Skin epidermis (tissue), 12 donors: ENCODE data around the gene FAM171A1.
"Not testable (repeated sequence)": the region's sequence is repeated elsewhere in the genome, so short reads cannot be mapped to it uniquely, and the experiment has no call there.

Source experiments
- H3K27ac ChIP-seq, 21 experiments: fragments of 200-600 bp; sonication (generic) in 11 of 21; one replicate each; pipeline ENCODE4 v1.5.0; 2020; ENCODE audit warnings: mild to moderate bottlenecking in 3 of 21, inconsistent platforms in 2 of 21, moderate library complexity in 2 of 21
- H3K4me3 ChIP-seq, 7 experiments: fragments of 200-600 bp; sonication (generic) in 2 of 7; one replicate each; pipeline ENCODE4 v1.5.0; 2020; ENCODE audit warnings: inconsistent platforms in 2 of 7, mild to moderate bottlenecking in 2 of 7, moderate library complexity in 1 of 7

Gene FAM171A1

DNA sequence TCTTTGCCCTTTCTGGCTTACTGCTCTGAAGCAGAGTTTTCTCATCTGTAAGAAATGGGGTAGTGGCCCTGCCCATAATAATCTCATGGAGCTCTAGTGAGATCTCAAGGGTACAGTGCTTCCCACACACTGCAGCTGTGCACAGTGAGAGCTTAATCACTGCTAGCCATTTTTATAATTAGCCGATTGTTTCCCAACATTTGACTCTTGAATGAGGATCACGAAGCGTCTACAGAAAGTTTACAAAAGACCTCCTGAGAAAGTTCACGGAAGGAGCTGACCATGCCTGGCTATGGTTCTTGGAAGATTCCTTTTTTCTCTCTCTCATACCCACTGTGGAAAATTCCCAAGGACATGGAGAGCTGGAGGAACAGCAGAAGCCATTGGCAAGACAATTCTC, 70.4 kb downstream of the FAM171A1 start:
- H3K27ac ChIP-seq = no peak overlapping the region

GRCh38 chr10:15300145-15300544, 70.9 kb downstream of the FAM171A1 start:
- Histone ChIP-seq H3K27ac (no peak overlapping the region), H3K4me3 (no peak overlapping the region)

More for the DNA sequence above, 70.4 kb downstream of the FAM171A1 start:
- no peak overlapping the region for H3K4me3 ChIP-seq

DNA sequence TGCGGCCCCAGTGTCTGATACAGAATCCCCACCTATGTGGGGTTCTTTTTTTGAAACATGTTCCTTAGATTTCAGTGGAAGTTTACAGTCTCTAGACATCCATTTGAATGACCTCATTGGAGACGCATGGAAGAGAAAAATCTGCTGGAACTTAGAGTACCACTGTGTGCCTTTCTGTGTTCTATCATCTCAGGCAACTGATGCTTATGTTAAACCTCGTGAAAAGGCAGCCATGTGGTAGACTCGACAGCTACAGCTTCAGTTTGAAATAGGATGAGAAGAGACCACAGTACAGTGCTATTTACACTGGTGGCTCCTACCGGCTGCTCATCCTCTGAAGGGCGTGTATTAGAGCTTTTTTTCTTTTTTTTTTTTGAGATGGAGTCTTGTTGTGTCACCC, 74.4 kb downstream of the FAM171A1 start:
- no peak overlapping the region for H3K27ac ChIP-seq
- no peak overlapping the region for H3K4me3 ChIP-seq

DNA sequence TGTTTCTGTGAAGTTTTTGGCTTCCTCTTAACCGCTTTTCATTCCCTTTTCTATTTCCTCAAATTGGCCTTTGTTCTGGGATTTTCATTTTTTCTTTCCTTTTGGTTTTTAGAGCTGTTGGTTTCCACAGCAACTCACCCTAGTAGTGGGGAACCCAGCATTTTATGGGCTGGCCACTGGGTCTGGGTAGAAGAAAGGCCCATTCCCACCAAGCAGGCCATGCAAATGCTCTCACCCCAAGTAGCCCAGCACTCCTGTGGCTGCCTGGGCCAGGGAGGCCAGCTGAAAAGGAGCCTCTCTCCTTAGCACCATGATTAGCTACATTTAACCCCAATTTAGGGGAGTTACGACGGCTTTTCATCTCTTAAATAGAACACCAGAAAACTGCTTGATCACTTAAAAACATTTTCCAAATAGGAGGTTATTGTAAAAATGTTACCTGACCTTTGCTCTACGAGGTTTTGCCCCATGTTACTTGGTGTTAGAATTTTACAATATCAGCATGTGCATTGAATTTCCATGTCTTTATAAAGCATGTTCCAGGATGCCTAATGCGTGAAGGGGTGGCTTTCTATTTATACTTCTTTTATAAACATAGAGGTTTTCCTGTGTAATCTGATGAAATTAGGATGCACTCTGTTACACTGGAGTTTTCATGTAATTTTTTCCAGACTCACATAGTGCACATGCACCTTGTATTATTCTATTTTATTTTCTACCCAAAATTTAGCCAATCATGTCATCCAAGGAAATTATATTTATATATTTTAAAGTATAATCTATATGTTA, 75.4 kb downstream of the FAM171A1 start:
- Histone ChIP-seq H3K27ac (no peak overlapping the region), H3K4me3 (no peak overlapping the region)

- no peak overlapping the region for H3K27ac ChIP-seq
- no peak overlapping the region for H3K4me3 ChIP-seq
Measured at GRCh38 chr10:15293862-15294842, 76.9 kb downstream of the FAM171A1 start.

GRCh38 chr10:15290671-15291070, 80.4 kb downstream of the FAM171A1 start:
- Histone ChIP-seq H3K4me3 (no peak overlapping the region), H3K27ac (no peak overlapping the region)

GRCh38 chr10:15290150-15290549, 80.9 kb downstream of the FAM171A1 start:
- no peak overlapping the region for H3K27ac ChIP-seq
- H3K4me3 ChIP-seq = no peak overlapping the region

DNA sequence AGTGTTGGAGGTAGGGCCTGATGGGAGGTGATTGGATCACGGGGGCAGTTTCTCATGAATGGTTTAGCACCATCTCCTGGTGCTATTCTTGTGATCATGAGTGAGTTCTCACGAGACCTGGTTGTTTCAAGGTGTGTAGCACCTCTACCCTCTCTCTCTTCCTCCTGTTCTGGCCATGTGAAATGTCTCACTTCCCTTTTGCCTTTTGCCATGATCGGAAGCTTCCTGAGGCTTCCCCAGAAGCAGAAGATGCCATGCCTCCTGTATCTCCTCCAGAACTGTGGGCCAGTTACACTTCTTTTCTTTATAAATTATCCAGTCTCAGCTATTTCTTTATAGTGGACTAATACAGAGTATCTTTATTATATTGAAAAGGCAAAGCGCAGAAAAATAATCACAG, 90.1 kb downstream of the FAM171A1 start:
- no peak overlapping the region for H3K27ac ChIP-seq
- H3K4me3 ChIP-seq = no peak overlapping the region

DNA sequence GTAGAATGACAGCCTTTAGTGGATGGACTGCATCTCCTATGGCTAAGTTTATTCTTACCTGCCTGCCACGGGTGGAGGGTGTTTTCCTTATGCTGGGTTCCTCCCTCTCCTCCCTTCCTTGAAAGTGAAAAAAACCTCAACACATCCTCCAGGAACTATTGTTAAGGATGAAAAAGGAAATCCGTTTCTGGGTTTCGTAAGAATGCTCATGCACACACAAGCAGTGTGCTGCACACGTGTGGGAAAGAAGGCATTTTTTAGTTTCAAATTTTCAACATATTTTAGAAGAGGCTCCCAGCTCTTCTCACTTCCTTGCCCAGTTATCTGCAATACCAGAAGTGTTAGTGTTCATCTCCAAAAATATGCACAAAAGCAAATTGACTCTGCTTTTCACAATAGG, 90.6 kb downstream of the FAM171A1 start:
- no peak overlapping the region for H3K4me3 ChIP-seq
- H3K27ac ChIP-seq = no peak overlapping the region

GRCh38 chr10:15279236-15279635, 91.9 kb downstream of the FAM171A1 start:
- Histone ChIP-seq H3K4me3 (no peak overlapping the region), H3K27ac (no peak overlapping the region)

DNA sequence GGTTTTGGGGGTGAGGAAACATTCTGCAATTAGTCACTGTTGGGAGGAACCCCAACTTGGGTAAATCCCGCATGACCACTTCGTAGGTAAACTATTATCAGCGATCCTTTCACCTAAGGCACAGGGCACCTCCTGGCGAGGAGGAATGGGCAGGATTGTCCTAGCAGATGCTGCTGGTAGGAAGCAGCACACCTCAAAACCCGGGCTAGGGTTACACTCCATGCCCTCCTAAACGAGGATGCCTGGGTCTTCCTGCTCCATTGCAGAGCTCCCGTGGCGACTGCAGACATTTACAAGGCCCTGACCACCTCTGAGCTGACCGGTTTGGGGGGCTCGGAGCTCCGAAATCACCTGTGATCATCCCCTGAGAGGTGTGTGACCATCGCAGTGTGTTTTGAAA, 92.3 kb downstream of the FAM171A1 start:
- H3K4me3 ChIP-seq = no peak overlapping the region
- no peak overlapping the region for H3K27ac ChIP-seq

DNA sequence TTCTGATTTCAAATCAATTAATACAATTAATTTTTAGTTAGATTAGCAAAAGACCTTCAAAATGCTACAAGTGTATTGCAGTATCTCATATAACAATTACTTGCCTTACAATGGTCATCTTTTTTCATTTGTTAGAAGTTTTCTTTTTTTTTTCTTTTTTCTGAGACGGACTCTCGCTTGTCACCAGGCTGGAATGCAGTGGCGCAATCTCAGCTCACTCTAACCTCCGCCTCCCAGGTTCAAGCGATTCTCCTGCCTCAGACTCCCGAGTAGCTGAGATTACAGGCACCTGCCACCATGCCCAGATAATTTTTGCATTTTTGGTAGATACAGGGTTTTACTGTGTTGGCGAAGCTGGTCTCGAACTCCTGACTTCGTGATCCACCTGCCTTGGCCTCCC, 95.0 kb downstream of the FAM171A1 start:
- H3K4me3 ChIP-seq, H3K27ac ChIP-seq: not testable (repeated sequence)

DNA sequence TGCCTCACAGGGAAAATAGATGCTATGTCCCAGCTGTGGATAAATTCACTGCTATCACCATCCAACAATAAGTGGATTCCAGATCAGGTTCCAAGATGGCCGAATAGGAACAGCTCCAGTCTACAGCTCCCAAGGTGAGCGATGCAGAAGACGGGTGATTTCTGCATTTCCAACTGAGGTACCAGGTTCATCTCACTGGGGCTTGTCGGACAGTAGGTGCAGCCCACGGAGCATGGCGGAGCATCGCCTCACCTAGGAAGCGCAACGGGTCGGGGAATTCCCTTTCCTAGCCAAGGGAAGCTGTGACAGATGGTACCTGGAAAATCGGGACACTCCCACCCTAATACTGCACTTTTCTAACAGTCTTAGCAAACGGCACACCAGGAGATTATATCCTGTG, 101.3 kb downstream of the FAM171A1 start:
- H3K4me3 ChIP-seq, H3K27ac ChIP-seq: not testable (repeated sequence)

DNA sequence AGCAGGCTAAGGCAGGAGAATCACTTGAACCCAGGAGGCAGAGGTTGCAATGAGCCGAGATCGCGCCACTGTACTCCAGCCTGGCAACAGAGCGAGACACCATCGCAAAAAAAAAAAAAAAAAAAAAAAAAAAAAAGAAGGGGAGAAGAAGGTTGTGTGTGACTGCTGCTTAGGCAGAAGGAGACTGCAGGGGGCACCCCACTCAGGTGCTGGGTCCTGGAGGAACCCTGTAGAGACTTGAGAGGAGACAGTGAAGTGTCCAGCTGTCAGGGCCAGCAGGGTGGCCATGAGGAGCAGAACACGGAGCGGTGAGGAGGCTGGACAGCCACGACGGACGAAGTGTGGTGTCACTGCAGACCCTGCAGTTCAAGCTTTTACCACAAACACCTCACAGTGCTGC, 103.6 kb downstream of the FAM171A1 start:
- H3K4me3 ChIP-seq = no peak overlapping the region
- no peak overlapping the region for H3K27ac ChIP-seq

- H3K27ac ChIP-seq = no peak overlapping the region
- H3K4me3 ChIP-seq = no peak overlapping the region
Measured at GRCh38 chr10:15266117-15266516, 105.0 kb downstream of the FAM171A1 start.

GRCh38 chr10:15265558-15265957, 105.5 kb downstream of the FAM171A1 start:
- Histone ChIP-seq H3K4me3 (no peak overlapping the region), H3K27ac (no peak overlapping the region)

DNA sequence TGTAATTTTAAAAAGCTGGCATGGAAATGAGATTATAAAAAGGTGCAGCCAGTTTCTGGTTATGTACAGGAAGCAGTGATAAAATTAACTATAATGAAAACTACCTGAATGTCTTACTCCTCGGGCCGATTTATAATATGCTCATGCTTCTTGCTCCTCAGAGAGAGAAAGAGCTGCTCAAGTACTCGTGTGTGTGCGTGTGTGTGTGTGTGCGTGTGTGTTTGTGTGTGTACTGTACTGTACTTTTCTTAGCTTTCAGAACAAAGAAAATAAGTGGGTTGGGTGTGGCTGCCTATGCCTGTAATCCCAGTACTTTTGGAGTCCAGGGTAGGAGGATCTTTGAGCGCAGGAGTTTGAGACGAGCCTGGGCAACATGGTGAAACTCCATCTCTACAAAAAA, 106.0 kb downstream of the FAM171A1 start:
- no peak overlapping the region for H3K27ac ChIP-seq
- no peak overlapping the region for H3K4me3 ChIP-seq

DNA sequence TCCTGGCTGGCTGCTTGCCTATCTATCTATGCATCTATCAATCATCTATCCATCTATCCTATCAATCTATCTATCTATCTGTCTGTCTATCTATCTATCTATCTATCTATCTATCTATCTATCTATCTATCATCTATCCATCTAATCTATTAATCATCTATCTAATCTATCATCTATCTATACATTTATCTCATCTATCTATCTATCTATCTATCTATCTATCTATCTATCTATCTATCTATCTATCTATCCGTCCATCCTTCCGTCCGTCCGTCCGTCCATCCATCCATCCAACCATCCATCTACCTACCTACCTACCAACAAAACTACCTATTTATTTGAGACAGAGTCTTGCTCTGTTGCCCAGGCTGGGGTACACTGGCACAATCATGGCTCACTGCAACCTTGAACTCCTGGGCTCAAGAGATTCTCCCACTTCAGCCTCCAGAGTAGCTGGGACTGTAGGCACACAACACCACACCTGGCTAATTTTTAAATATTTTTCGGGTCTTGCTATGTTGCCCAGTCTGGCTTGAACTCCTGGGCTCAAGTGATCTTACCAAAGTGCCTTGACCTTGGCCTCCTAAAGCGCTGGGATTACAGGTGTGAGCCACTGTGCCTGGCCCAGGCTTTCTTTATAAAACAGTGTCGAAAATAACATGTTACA, 107.3 kb downstream of the FAM171A1 start:
- Histone ChIP-seq H3K4me3 (no peak overlapping the region), H3K27ac (no peak overlapping the region)

- Histone ChIP-seq H3K4me3 (no peak overlapping the region), H3K27ac (no peak overlapping the region)
Measured at GRCh38 chr10:15262036-15262713, 108.9 kb downstream of the FAM171A1 start.

GRCh38 chr10:15259136-15259535, 112.0 kb downstream of the FAM171A1 start:
- H3K4me3 ChIP-seq = no peak overlapping the region
- H3K27ac ChIP-seq = no peak overlapping the region
